Mesendoderm (in vitro differentiated cells): ENCODE measurements around the gene ZMYM5. TPM values are rescaled to one million over a fixed set of nuclear protein-coding genes. Genes with fewer than 3 reads are reported as not detected.
A peak's percentile ranks its signal among the peaks of the same experiment; 100 is the strongest.
"Not testable (repeated sequence)": the region's sequence is repeated elsewhere in the genome, so short reads cannot be mapped to it uniquely, and the experiment has no call there.

ENCODE experiments used
- DNase-seq: peaks from one replicate; pipeline ENCODE4 v3.0.0; 2013
- H2AK5ac ChIP-seq: 2 replicates; pipeline ENCODE4 v1.6.1; 2013; ENCODE audit warnings: low read length, inconsistent platforms
- H2BK120ac ChIP-seq: 2 replicates; pipeline ENCODE4 v1.6.1; 2013; ENCODE audit warnings: low read depth, mild to moderate bottlenecking, low read length, moderate library complexity, mixed read lengths
- H2BK15ac ChIP-seq: replicated peaks from 2 replicates; pipeline ENCODE4 v1.6.1; 2013; ENCODE audit warnings: low read depth, mild to moderate bottlenecking, moderate library complexity
- H2BK5ac ChIP-seq: 2 replicates; pipeline ENCODE4 v1.6.1; 2013; ENCODE audit warnings: low read length, inconsistent platforms
- H3K18ac ChIP-seq: 2 replicates; pipeline ENCODE4 v1.6.1; 2013; ENCODE audit warnings: mild to moderate bottlenecking, low read length, mixed read lengths
- H3K23ac ChIP-seq: one replicate; pipeline ENCODE4 v1.6.1; 2013; ENCODE audit warnings: low read length
- H3K27ac ChIP-seq: 2 replicates; pipeline ENCODE4 v1.5.1; 2013; ENCODE audit warnings: low read depth, mild to moderate bottlenecking, inconsistent platforms, low read length, moderate library complexity
- H3K27me3 ChIP-seq: 2 replicates; pipeline ENCODE4 v1.6.1; 2013; ENCODE audit warnings: low read length, control low read depth, mild to moderate bottlenecking, inconsistent platforms; ENCODE audit not compliant: insufficient read depth, poor library complexity
- H3K36me3 ChIP-seq: 2 replicates; pipeline ENCODE4 v1.6.1; 2013; ENCODE audit warnings: low read length, inconsistent platforms; ENCODE audit not compliant: control insufficient read depth, insufficient read depth
- H3K4ac ChIP-seq: one replicate; pipeline ENCODE4 v1.6.1; 2013; ENCODE audit warnings: low read depth, mild to moderate bottlenecking, low read length, moderate library complexity
- H3K4me1 ChIP-seq: 2 replicates; pipeline ENCODE4 v1.6.1; 2013; ENCODE audit warnings: low read depth, low read length, inconsistent platforms; ENCODE audit not compliant: control insufficient read depth
- H3K4me2 ChIP-seq: 2 replicates; pipeline ENCODE4 v1.6.1; 2013; ENCODE audit warnings: low read length
- H3K4me3 ChIP-seq: 2 replicates; pipeline ENCODE4 v1.5.1; 2013; ENCODE audit warnings: mild to moderate bottlenecking, low read length
- H3K56ac ChIP-seq: one replicate; pipeline ENCODE4 v1.6.1; 2013; ENCODE audit warnings: low read length
- H3K79me1 ChIP-seq: 2 replicates; pipeline ENCODE4 v1.6.1; 2013; ENCODE audit warnings: low read length, inconsistent platforms
- H3K79me2 ChIP-seq: 2 replicates; pipeline ENCODE4 v1.6.1; 2013; ENCODE audit warnings: mild to moderate bottlenecking, low read length; ENCODE audit not compliant: control insufficient read depth, insufficient read depth
- H3K9ac ChIP-seq: 2 replicates; pipeline ENCODE4 v1.6.1; 2013; ENCODE audit warnings: low read length, inconsistent platforms
- H4K5ac ChIP-seq: one replicate; pipeline ENCODE4 v1.6.1; 2013; ENCODE audit warnings: low read length
- H4K8ac ChIP-seq: one replicate; pipeline ENCODE4 v1.6.1; 2013; ENCODE audit warnings: low read depth, mild to moderate bottlenecking, control low read depth, low read length, moderate library complexity
- WGBS: extraction: QIAGEN DNeasy Blood & Tissue Kit; methylation state at CpG from one replicate; pipeline ENCODE4 v1.1.7; 2013; ENCODE audit warnings: low lambda C conversion rate, missing lambda C conversion rate; ENCODE audit not compliant: insufficient coverage; ENCODE audit errors: extremely low coverage; 5-methylcytosine and 5-hydroxymethylcytosine counted together
- polyA plus RNA-seq, 2 experiments: library from polyadenylated mRNA; stranded (reverse); fragments of 200-250 nt; gene quantifications; one replicate each; pipeline ENCODE4 v1.2.3, GENCODE V29; 2013

The ZMYM5 gene
- polyA plus RNA-seq (2013, experiment 1 of 2): 8.9 TPM
- polyA plus RNA-seq (2013, experiment 2 of 2): 8.6 TPM

GRCh38 chr13:19863323-19864023 lies at the start of gene ZMYM5:
Gene ZMYM5, minus strand, starts transcription at chr13:19863649. Its CDS starts 11,469 bp downstream, at chr13:19852180.
- peak within 1 kb of the TSS; percentile 93 for H3K56ac ChIP-seq
- no CpG with 5 or more reads among the region's 79 CpGs for WGBS

GRCh38 chr13:19910336-19911072 lies 47.1 kb upstream of the ZMYM5 start:
- no peak overlapping the region for H4K5ac ChIP-seq
- no peaks in the 10 kb centered on the region for H3K79me2 ChIP-seq
- H2BK15ac ChIP-seq: no peak overlapping the region
- H2AK5ac ChIP-seq: no peak overlapping the region
- H3K4ac ChIP-seq: no peak overlapping the region
- no peak overlapping the region for H2BK120ac ChIP-seq
- H3K9ac ChIP-seq: no peak overlapping the region
- no peaks in the 10 kb centered on the region for H3K36me3 ChIP-seq
- H3K27ac ChIP-seq: no peak overlapping the region
- no peak overlapping the region for H4K8ac ChIP-seq
- no peaks in the 10 kb centered on the region for H3K27me3 ChIP-seq
- no peak overlapping the region for H3K56ac ChIP-seq
- peak; percentile 8 for DNase-seq
- no peaks in the 10 kb centered on the region for H3K4me1 ChIP-seq
- H3K4me2 ChIP-seq: no peak overlapping the region
- H3K79me1 ChIP-seq: no peaks in the 10 kb centered on the region
- no peak overlapping the region for H3K23ac ChIP-seq
- H2BK5ac ChIP-seq: no peak overlapping the region
- no peak overlapping the region for H3K4me3 ChIP-seq
- WGBS: no CpG with 5 or more reads among the region's 9 CpGs
- H3K18ac ChIP-seq: no peak overlapping the region

More at GRCh38 chr13:19863323-19864023, at the start of gene ZMYM5:
- DNase-seq: peak; percentile 99
- Histone ChIP-seq H4K5ac (no peak within 1 kb of the TSS), H2BK15ac (no peak within 1 kb of the TSS), H4K8ac (no peak within 1 kb of the TSS), H3K4ac (peak within 1 kb of the TSS; percentile 82), H2AK5ac (no peak within 1 kb of the TSS), H3K79me1 (peaks cover 1% of the 10 kb centered on the region), H2BK5ac (peak within 1 kb of the TSS; percentile 54), H3K4me1 (no peaks in the 10 kb centered on the region), H3K9ac (peak within 1 kb of the TSS; percentile 90), H2BK120ac (no peak within 1 kb of the TSS), H3K4me3 (peak within 1 kb of the TSS; percentile 88), H3K27me3 (no peaks in the 10 kb centered on the region), H3K4me2 (peak within 1 kb of the TSS; percentile 78), H3K23ac (peak within 1 kb of the TSS; percentile 80), H3K79me2 (peaks cover 19% of the 10 kb centered on the region), H3K18ac (peak within 1 kb of the TSS; percentile 94), H3K36me3 (no peaks in the 10 kb centered on the region), H3K27ac (peak within 1 kb of the TSS; percentile 92)

- Histone ChIP-seq H3K23ac (no peak overlapping the region), H3K4me3 (no peak overlapping the region), H3K4me2 (no peak overlapping the region), H2BK5ac (no peak overlapping the region), H2BK15ac (no peak overlapping the region), H2BK120ac (no peak overlapping the region), H4K5ac (no peak overlapping the region), H3K4ac (no peak overlapping the region), H4K8ac (no peak overlapping the region), H2AK5ac (no peak overlapping the region), H3K36me3 (no peaks in the 10 kb centered on the region), H3K27ac (no peak overlapping the region), H3K9ac (no peak overlapping the region), H3K4me1 (no peaks in the 10 kb centered on the region), H3K56ac (no peak overlapping the region), H3K79me2 (no peaks in the 10 kb centered on the region), H3K27me3 (no peaks in the 10 kb centered on the region), H3K18ac (no peak overlapping the region), H3K79me1 (no peaks in the 10 kb centered on the region)
- no CpG with 5 or more reads among the region's 1 CpG for WGBS
- DNase-seq: no peak
Measured at GRCh38 chr13:19908350-19908986, 45.0 kb upstream of the ZMYM5 start.

GRCh38 chr13:19905487-19906195 lies 42.2 kb upstream of the ZMYM5 start:
- H3K27me3 ChIP-seq, H3K4me2 ChIP-seq, H3K4me3 ChIP-seq, H3K27ac ChIP-seq, H4K5ac ChIP-seq, H3K4ac ChIP-seq, H2BK5ac ChIP-seq, H3K4me1 ChIP-seq, H3K18ac ChIP-seq, H2BK15ac ChIP-seq, H3K23ac ChIP-seq, H3K79me1 ChIP-seq, H4K8ac ChIP-seq, H2AK5ac ChIP-seq, H3K36me3 ChIP-seq, H3K9ac ChIP-seq, H2BK120ac ChIP-seq, H3K79me2 ChIP-seq, DNase-seq, H3K56ac ChIP-seq: not testable (repeated sequence)
- WGBS: no CpG with 5 or more reads among the region's 9 CpGs

- no peak overlapping the region for H4K8ac ChIP-seq
- no peak overlapping the region for H3K23ac ChIP-seq
- no peak overlapping the region for H3K4me3 ChIP-seq
- no peaks in the 10 kb centered on the region for H3K36me3 ChIP-seq
- H3K79me2 ChIP-seq: no peaks in the 10 kb centered on the region
- no peak for DNase-seq
- no peak overlapping the region for H2AK5ac ChIP-seq
- no peak overlapping the region for H3K18ac ChIP-seq
- H3K56ac ChIP-seq: no peak overlapping the region
- no peak overlapping the region for H2BK15ac ChIP-seq
- no peak overlapping the region for H3K27ac ChIP-seq
- no CpG with 5 or more reads among the region's 6 CpGs for WGBS
- H4K5ac ChIP-seq: no peak overlapping the region
- H2BK120ac ChIP-seq: no peak overlapping the region
- H3K4me2 ChIP-seq: no peak overlapping the region
- no peak overlapping the region for H3K9ac ChIP-seq
- H3K4ac ChIP-seq: no peak overlapping the region
- H2BK5ac ChIP-seq: no peak overlapping the region
- no peaks in the 10 kb centered on the region for H3K4me1 ChIP-seq
- no peaks in the 10 kb centered on the region for H3K79me1 ChIP-seq
- H3K27me3 ChIP-seq: no peaks in the 10 kb centered on the region
Measured at GRCh38 chr13:19890030-19890429, 26.6 kb upstream of the ZMYM5 start.
